PFSK-1 (cell line): ENCODE results near the gene TMEM132E.

Source experiments
- POLR2AphosphoS5 ChIP-seq: IDR thresholded peaks from 2 replicates; pipeline ENCODE4 v1.6.1; 2012; ENCODE audit warnings: low read depth, mild to moderate bottlenecking, control low read depth, low read length, moderate library complexity
- TF ChIP-seq, protein P1 (sequence below), 2 experiments: IDR thresholded peaks; 2 replicates each; pipeline versions ENCODE4 v1.6.1 to v1.8.0; 2011 to 2012; ENCODE audit warnings: low read depth in 2 of 2, low read length in 2 of 2, control low read depth in 1 of 2, inconsistent platforms in 1 of 2, mild to moderate bottlenecking in 1 of 2, moderate library complexity in 1 of 2; ENCODE audit not compliant: insufficient read depth in 1 of 2

DNA sequence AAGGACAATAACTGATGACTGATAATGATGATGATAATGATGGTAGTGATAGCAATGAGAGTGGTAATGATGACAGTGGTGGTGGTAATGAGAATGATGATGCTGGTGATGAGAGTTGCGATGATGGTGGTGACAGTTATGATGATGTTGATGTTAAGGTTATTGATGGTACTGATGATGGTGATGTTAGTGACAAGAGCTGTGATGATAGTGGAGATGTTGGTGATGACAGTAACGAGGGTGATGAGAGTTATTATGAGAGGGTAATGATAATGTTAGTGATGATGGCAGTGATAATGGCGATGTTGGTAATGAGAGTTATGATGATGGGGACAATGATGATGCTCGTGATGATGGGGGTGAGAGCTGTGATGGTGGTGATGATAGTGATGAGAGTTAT lies 13.2 kb upstream of the TMEM132E start:
- no peak for TF ChIP-seq POLR2AphosphoS5
- TF ChIP-seq, protein P1, sequence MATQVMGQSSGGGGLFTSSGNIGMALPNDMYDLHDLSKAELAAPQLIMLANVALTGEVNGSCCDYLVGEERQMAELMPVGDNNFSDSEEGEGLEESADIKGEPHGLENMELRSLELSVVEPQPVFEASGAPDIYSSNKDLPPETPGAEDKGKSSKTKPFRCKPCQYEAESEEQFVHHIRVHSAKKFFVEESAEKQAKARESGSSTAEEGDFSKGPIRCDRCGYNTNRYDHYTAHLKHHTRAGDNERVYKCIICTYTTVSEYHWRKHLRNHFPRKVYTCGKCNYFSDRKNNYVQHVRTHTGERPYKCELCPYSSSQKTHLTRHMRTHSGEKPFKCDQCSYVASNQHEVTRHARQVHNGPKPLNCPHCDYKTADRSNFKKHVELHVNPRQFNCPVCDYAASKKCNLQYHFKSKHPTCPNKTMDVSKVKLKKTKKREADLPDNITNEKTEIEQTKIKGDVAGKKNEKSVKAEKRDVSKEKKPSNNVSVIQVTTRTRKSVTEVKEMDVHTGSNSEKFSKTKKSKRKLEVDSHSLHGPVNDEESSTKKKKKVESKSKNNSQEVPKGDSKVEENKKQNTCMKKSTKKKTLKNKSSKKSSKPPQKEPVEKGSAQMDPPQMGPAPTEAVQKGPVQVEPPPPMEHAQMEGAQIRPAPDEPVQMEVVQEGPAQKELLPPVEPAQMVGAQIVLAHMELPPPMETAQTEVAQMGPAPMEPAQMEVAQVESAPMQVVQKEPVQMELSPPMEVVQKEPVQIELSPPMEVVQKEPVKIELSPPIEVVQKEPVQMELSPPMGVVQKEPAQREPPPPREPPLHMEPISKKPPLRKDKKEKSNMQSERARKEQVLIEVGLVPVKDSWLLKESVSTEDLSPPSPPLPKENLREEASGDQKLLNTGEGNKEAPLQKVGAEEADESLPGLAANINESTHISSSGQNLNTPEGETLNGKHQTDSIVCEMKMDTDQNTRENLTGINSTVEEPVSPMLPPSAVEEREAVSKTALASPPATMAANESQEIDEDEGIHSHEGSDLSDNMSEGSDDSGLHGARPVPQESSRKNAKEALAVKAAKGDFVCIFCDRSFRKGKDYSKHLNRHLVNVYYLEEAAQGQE (IDR thresholded peaks at IDR 0.05; ENCODE audit: insufficient read depth in 1 of 2, low read depth in 2 of 2, low read length in 2 of 2) = no peak
